MM.1S (cell line): Measurements from ENCODE around the gene KCTD17.
"Not testable (repeated sequence)": the region's sequence is repeated elsewhere in the genome, so short reads cannot be mapped to it uniquely, and the experiment has no call there.

Source experiments
- DNase-seq: peaks from one replicate; pipeline ENCODE4 v3.0.0-alpha.2; 2015
- H2AFZ ChIP-seq: fragments of 300-600 bp; sonication (generic); 2 replicates; pipeline ENCODE4 v1.6.0; 2016; ENCODE audit warnings: antibody characterized with exemption, low read length
- H3F3A ChIP-seq: fragments of 300-600 bp; sonication (generic); 2 replicates; pipeline ENCODE4 v1.6.1; 2016; ENCODE audit warnings: mild to moderate bottlenecking, antibody characterized with exemption, low read length, moderate library complexity, mixed read lengths; ENCODE audit not compliant: insufficient read depth
- H3K27ac ChIP-seq: fragments of 300-600 bp; sonication (generic); 2 replicates; pipeline ENCODE4 v1.5.1; 2016; ENCODE audit warnings: mild to moderate bottlenecking, low read length
- H3K27me3 ChIP-seq: fragments of 300-600 bp; sonication (generic); replicated peaks from 2 replicates; pipeline ENCODE4 v1.6.0; 2016; ENCODE audit warnings: low read length; ENCODE audit not compliant: insufficient read depth
- H3K36me3 ChIP-seq: fragments of 300-600 bp; sonication (generic); replicated peaks from 2 replicates; pipeline ENCODE4 v1.6.1; 2016; ENCODE audit warnings: mild to moderate bottlenecking, low read length, mixed read lengths; ENCODE audit not compliant: insufficient read depth
- H3K4me1 ChIP-seq: fragments of 300-600 bp; sonication (generic); 2 replicates; pipeline ENCODE4 v1.6.1; 2016; ENCODE audit warnings: low read length, mixed read lengths
- H3K4me2 ChIP-seq: fragments of 300-600 bp; sonication (generic); 2 replicates; pipeline ENCODE4 v1.6.0; 2016; ENCODE audit warnings: low read depth, low read length
- H3K4me3 ChIP-seq: fragments of 300-600 bp; sonication (generic); 2 replicates; pipeline ENCODE4 v1.5.1; 2016; ENCODE audit warnings: low read length, mixed read lengths
- H3K79me2 ChIP-seq: fragments of 300-600 bp; sonication (generic); 2 replicates; pipeline ENCODE4 v1.6.1; 2016; ENCODE audit warnings: mixed run types, low read length, mixed read lengths
- H3K9ac ChIP-seq: fragments of 300-600 bp; sonication (generic); 2 replicates; pipeline ENCODE4 v1.6.1; 2016; ENCODE audit warnings: low read length, mixed read lengths
- H3K9me2 ChIP-seq: fragments of 300-600 bp; sonication (generic); replicated peaks from 2 replicates; pipeline ENCODE4 v1.6.1; 2016; ENCODE audit warnings: mild to moderate bottlenecking, low read length, mixed read lengths; ENCODE audit not compliant: insufficient read depth
- H3K9me3 ChIP-seq: fragments of 300-600 bp; sonication (generic); replicated peaks from 2 replicates; pipeline ENCODE4 v1.6.1; 2016; ENCODE audit warnings: mild to moderate bottlenecking, low read length, mixed read lengths; ENCODE audit not compliant: insufficient read depth
- H4K20me1 ChIP-seq: fragments of 300-600 bp; sonication (generic); 2 replicates; pipeline ENCODE4 v1.6.1; 2016; ENCODE audit warnings: mild to moderate bottlenecking, low read length, moderate library complexity, mixed read lengths; ENCODE audit not compliant: insufficient read depth
- CTCF ChIP-seq: fragments of 300-600 bp; sonication (generic); IDR thresholded peaks from 2 replicates; pipeline ENCODE4 v1.5.1; 2016; ENCODE audit warnings: antibody characterized with exemption, low read length, mixed read lengths
- EZH2 ChIP-seq: fragments of 300-600 bp; sonication (generic); optimal IDR thresholded peaks from 2 replicates; pipeline ENCODE3; 2017; ENCODE audit warnings: low read depth, mild to moderate bottlenecking, antibody characterized with exemption, low read length, mixed read lengths
- EZH2phosphoT487 ChIP-seq: fragments of 300-600 bp; sonication (generic); IDR thresholded peaks from 2 replicates; pipeline ENCODE4 v1.6.1; 2018; ENCODE audit warnings: antibody characterized with exemption, low read length

The KCTD17 gene

GRCh38 chr22:37070334-37070733, 18.8 kb downstream of the KCTD17 start:
- Histone ChIP-seq H3K4me3 (no peak overlapping the region), H3K27ac (no peak overlapping the region), H3F3A (no peaks in the 10 kb centered on the region), H3K9me2 (no peaks in the 10 kb centered on the region), H3K36me3 (no peaks in the 10 kb centered on the region), H3K4me1 (no peaks in the 10 kb centered on the region), H3K9me3 (no peaks in the 10 kb centered on the region), H3K4me2 (no peak overlapping the region), H3K9ac (no peak overlapping the region), H3K27me3 (peaks cover 85% of the 10 kb centered on the region), H3K79me2 (no peaks in the 10 kb centered on the region), H2AFZ (no peak overlapping the region), H4K20me1 (no peaks in the 10 kb centered on the region)
- TF ChIP-seq EZH2: no peak
- TF ChIP-seq CTCF: no peak
- TF ChIP-seq EZH2phosphoT487: no peak
- no peak for DNase-seq

GRCh38 chr22:37070744-37071143, 19.2 kb downstream of the KCTD17 start:
- no peaks in the 10 kb centered on the region for H3F3A ChIP-seq
- H3K4me1 ChIP-seq: no peaks in the 10 kb centered on the region
- no peak overlapping the region for H3K4me3 ChIP-seq
- H3K9me3 ChIP-seq: no peaks in the 10 kb centered on the region
- no peak overlapping the region for H3K4me2 ChIP-seq
- H3K27me3 ChIP-seq: peaks cover 85% of the 10 kb centered on the region
- no peaks in the 10 kb centered on the region for H3K9me2 ChIP-seq
- no peaks in the 10 kb centered on the region for H4K20me1 ChIP-seq
- H3K79me2 ChIP-seq: no peaks in the 10 kb centered on the region
- no peaks in the 10 kb centered on the region for H3K36me3 ChIP-seq
- DNase-seq: no peak
- H2AFZ ChIP-seq: no peak overlapping the region
- no peak overlapping the region for H3K27ac ChIP-seq
- no peak overlapping the region for H3K9ac ChIP-seq
- no peak for TF ChIP-seq EZH2
- TF ChIP-seq EZH2phosphoT487: no peak
- no peak for TF ChIP-seq CTCF

GRCh38 chr22:37071850-37072592, 20.5 kb downstream of the KCTD17 start:
- not testable (repeated sequence) for H3K4me2 ChIP-seq, H3K9me2 ChIP-seq, H3K4me3 ChIP-seq, DNase-seq, H3K9me3 ChIP-seq, H3K4me1 ChIP-seq, H3K27ac ChIP-seq, H2AFZ ChIP-seq, H3K36me3 ChIP-seq, H3K9ac ChIP-seq, H3F3A ChIP-seq, H4K20me1 ChIP-seq, H3K79me2 ChIP-seq
- peaks cover 85% of the 10 kb centered on the region for H3K27me3 ChIP-seq

- H3K9ac ChIP-seq: no peak overlapping the region
- peaks cover 84% of the 10 kb centered on the region for H3K27me3 ChIP-seq
- H3K4me1 ChIP-seq: no peaks in the 10 kb centered on the region
- no peaks in the 10 kb centered on the region for H3K36me3 ChIP-seq
- TF ChIP-seq EZH2 (no peak), CTCF (no peak), EZH2phosphoT487 (no peak)
- H3K9me3 ChIP-seq: no peaks in the 10 kb centered on the region
- no peak for DNase-seq
- H3K4me3 ChIP-seq: no peak overlapping the region
- no peaks in the 10 kb centered on the region for H4K20me1 ChIP-seq
- H3K4me2 ChIP-seq: no peak overlapping the region
- H2AFZ ChIP-seq: no peak overlapping the region
- H3K79me2 ChIP-seq: no peaks in the 10 kb centered on the region
- no peaks in the 10 kb centered on the region for H3K9me2 ChIP-seq
- H3F3A ChIP-seq: no peaks in the 10 kb centered on the region
- H3K27ac ChIP-seq: no peak overlapping the region
Observed at GRCh38 chr22:37072673-37073072, 21.1 kb downstream of the KCTD17 start.
